Femur (tissue), 1 donor: ENCODE measurements around the gene XDH.

Experiments used
- DNase-seq: peaks from one replicate; pipeline ENCODE4 v3.0.0-alpha.2; 2017

The XDH gene

DNA sequence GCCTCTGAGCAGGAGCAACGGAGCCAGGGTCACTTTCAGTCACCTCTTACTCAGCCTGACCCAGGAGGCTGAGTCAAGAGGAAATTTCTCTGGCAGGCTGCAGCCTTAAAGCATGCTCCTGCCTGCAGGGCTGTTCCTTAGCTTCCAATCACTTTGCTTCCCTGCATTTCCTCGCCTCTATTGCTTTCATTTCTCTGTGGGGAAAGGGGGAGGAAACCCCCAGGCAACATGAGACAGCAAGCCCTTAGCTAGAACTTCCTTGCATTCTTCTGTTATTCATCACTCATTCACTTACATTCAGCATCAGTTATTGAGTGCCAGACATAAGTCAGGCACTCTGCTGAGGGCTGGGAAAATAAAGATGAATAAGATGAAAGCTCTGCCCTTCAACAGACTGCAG, 13.0 kb downstream of the XDH start:
- no peak for DNase-seq

DNA sequence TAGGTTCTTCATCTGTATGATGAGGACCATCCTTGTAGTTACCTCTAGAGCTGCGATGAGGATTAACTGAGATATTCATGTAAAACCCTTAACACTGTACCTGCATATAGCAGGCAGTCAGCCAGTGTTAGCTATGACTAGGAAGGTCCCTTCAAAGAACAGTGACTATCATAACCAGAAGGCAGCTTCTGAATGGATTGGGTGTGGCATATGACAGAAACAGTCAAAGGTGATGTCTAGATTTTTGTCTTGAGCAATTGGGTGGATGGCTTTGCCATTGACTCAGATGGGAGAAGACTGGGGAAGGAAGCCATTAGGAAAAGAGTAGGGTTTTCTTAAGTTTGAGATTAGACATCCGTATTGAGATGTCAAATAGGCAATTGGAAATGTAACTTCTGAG, 15.7 kb downstream of the XDH start:
- no peak for DNase-seq

DNA sequence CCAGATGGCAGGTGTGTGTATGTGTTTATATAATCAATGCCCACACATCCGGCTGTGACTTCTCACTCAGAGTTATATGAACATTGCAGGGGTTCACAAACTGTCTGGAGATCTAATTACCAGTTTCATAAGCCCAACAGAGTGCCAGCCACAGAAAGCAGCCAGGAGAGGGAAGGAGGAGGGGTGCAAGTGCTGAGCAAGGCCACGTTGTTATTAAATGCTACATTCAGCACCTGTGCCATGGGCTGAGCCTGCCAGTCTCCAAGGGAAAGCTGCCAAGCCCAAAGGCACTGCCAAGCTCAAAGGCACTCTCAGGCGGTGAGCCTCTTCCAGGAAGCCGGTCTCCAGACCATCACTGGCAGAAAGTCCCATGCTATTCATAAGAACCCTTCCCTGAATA, 17.4 kb downstream of the XDH start:
- peak; percentile 37 for DNase-seq

DNA sequence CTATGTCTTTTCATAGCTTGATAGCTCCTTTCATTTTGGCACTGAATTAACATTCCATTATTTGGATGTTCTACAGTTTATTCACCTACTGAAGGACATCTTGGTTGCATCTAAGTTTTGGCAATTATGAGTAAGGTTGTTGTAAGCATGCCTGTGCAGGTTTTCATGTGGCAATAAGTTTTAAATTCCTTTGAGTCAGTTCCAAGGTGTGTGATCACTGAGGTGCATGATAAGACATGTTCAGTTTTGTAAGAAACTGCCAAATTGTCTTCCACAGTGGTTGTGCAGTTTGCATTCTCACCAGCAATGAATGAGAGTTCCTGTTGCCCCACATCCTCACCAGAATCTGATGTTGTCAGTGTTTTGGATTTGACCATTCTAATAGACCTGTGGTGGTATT, 24.2 kb downstream of the XDH start:
- no peak for DNase-seq

DNA sequence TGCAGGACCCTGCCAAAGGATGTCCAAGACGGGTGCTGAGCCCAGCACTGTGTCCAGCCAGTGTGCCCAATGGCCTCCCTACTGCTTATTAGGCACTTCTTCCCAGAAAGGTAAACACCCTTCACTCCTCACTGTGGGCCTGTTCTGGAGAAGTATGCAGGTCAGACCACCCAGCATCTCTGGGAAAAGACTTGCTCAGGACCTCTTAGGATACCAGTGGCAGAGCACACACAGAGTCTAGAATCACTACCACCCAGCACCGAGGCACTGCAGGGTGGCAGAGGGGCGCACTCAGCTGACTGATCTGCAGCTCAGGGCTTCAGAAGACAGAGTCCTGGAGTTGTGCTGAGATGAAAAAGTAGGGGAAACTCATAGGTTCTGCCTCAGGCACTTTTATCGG, 25.8 kb downstream of the XDH start:
- DNase-seq: no peak

DNA sequence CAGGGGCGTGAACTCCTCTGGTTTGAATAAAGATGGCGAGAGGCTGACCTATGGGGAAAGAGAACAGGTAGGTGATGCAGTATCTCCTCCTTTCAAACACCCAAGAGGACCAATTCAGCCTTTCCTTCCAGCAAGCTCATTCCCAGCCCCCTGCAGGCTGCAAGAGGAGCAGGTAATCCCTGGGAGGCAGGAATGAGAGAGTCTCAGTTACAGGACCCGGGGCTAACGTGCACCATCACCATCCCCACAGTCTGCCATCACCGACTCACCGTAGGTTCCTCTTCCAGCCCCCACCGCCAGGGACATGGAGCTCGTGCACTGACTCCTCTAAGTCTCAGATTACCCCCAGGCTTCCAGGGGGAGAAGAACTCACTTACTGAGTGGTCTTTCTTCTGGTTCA, 26.7 kb downstream of the XDH start:
- DNase-seq: no peak

DNA sequence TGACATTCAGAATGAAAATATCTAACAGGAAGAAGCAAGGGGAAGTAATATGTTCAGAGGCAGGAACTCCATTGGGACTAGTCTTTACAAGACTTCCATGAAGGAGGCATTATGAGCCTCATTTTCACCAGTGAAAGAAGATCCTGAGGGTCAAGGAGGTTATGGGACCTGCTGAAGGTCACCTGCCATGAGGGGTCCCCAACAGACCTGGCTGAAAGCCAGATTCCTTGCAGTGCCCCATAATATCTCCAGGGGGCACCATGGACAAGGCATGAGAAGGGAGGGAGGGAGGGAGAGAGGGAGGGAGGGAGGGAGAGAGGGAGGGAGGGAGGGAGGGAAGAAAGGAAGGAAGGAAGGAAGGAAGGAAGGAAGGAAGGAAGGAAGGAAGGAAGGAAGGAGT, 27.9 kb downstream of the XDH start:
- no peak for DNase-seq

DNA sequence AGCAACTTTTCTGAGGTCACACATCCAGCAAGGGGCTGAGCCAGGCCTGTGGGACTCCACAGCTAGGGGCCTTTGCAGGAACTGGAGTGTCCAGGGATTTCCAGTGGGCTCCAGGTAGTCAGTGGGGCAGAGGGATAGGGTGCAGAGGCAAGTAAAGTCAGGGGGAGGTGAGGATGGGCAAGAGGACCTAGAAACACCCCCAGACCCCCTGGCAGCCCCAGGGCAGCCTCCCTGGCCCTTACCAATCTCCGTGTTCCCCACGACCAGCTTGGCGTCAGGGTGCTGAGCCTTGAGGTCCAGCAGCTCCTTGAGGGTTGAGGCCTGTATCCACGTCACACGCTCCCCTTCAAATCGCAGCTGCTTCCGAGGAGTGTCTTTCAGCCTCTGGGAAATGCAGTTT, 28.4 kb downstream of the XDH start:
- no peak for DNase-seq

DNA sequence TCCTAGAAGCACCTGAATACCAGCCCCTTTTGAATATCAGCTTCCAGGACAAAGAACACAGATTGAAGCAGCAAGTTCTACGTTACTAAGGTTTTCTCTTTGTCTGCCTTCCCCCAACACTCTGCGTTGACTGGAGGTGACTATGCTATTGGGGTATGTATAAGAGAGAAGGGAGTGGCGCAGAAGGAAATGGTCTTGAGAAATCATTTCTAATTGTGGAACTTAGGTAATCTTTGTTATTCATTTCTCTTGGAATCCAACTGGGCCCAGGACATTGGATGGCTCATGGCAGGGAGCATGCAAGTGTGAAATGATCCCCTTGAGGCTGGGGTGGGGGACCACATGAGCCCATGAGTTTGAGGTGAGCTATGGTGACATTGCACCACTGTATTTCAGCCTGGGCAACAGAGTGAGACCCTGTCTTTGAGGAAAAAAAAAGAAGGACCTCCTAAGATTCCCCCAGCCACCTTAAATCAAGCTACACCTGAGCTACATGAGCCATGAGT, 29.7 kb downstream of the XDH start:
- DNase-seq: no peak

DNA sequence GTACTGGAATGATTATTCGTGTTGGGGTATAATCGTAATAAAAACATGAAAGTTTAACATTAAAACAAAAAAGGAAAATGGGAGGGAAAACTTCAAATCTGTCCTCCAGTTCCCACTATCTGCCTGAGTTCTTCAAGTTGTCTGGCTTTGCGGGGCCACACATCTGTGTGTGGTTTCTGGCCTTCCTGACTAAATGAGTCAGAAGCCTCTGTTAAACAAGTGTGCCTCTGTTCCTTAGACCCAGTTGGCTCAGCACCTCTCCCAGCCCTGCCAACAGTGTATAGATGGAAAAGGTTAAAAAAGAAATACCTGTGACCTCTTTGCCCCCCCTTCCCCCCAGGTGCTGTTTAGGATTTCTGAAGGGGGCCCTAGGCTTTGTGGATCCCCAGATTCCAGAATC, 30.2 kb downstream of the XDH start:
- peak; percentile 35 for DNase-seq

DNA sequence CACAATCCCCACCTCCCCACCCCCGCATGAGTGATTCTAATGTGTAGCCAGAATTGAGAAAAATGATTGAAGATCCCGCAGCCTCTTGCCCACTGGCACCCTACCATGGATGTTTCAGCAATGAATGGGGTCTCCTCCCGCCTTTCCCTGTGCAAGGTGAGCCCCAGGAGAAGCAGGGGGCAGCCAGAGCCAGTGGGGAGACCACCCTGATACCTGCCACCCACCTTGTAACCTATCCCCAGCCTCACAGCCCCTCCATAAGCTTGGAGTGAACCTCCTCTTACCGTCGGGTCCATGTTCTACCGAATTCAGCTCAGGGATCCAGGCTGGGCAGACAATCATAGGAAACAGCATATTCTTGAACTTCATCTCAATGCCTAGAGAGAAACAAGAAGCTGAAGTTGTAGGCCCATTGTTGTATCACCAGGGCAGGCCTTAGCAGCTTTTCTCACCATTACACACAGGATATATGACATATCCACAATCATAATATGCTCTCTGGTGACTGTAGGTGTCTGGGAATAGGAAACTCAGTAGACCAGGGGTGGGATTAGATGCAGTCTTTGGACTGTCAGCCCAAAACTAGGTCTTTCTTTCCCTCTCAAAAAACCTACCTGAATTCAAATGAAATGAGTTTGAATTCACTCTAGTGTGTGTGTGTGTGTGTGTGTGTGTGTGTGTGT, 30.9 kb downstream of the XDH start:
- no peak for DNase-seq

DNA sequence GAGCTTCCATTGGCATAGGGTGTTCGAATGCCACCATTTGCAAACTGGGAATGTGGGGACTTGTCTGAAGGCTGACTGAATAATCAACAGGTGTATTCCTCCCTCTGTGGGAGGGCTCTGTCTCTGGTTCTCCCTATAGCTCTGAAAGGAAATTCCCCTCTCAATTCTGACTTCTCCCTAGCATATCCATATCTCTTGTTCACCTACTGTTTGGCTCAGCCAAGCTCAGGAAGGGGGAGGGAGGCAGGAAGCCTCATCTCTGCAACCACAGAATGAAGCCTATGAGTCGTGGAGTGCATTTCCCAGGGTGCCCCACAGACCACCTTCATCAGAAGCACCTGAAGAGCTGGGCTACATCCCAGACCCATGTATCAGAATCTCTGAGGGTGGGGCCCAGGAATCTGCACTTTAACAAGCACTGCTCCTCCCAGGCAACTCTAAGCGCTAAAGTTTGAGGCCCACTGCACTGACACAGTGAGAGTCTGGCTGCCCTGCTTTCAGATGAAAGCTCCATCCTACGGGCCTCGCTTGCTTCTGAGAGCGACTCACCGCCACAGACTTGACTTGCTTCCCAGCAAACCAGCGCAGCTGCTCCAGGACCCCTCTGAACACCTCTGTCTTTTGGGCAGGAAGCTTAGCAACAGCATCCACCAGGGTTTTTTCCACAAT, 32.0 kb downstream of the XDH start:
- no peak for DNase-seq

DNA sequence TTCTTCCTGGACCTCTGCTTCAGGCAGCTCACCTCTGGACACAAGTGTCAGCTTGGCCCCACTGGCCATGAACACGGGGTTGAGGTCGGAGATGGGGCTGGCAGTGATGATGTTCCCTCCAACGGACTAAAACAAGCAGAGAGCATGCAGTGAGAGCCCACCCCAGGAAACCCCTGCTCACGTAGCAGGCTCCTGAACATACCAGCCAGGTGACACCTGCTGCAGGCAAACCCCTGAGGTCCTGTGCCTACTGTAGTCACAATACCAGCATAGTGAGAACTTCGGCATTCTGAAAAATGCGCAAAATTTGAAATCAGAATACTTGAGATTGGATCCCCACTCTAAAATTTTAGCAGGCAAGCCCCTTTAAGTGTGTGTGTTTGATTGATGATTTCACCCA, 32.9 kb downstream of the XDH start:
- DNase-seq: no peak

DNA sequence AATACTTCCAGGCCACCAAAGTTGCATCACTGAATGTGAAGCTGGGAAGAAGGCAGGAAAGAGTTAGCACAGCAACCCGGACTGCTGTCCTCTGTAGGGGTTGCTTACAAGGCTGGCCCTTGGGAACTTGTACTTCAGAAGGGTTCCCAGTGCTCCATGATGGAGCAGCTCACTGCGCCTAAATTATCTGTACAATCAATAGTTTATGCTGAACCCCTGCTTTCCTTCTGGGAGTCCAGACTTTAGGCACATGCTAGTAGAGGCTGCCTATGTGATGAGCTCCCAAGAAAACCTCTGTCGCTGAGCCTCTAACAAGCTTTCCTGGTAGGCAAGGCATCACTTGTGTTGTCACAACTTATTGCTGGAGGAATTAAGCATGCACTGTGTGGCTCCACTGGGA, 34.3 kb downstream of the XDH start:
- no peak for DNase-seq

DNA sequence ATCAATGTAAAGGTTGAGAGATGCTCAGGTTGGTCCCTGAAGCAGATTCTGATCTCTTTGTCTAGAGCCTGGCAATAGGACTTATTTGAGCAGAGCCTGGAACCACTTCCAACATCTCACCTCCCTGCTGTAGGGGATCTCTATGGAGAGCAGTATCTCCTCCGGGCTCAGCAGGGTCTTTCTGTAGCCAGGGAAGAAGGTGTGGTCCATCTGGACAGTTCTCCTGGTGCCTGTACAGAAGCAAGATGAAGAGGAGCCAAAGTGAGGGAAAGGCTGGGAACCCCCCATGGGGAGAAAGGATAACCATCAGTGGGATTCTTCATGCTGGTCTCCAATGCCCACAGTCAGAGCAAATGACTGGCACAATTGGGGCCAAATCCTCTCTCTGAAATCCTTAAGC, 34.8 kb downstream of the XDH start:
- DNase-seq: no peak

DNA sequence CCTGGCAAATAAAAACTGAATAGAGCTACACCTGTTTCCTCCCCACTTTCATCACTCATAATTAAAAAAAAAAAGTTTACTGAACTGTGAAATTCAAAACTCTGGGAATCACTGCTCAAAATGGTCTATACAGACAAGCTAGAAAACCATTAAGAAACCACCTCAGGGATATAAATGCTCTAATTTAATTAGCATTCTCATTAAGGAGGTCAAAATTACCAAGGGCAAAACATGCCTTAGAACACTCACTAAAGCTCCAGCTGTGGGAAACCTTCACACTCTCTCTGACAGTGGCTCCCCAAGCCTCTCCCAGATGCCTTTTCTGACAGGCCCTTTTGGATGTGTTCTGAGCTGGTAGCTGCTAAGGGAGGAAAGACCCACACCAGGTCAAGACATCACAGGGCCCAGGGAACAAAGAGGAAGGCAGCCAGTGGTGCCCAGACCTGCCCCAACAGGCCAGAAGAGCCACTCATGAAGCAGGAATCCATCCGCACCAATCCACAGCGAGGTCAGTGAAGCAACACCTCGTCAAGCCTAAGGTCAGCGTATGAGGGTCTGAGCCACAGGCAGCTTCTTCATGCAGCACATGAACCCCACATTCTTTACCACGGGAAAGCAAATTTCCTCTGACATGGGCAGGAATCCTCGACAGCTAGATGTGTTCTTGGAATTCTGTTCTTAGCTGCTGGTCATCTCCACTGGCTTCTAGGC, 35.6 kb downstream of the XDH start:
- DNase-seq: no peak

DNA sequence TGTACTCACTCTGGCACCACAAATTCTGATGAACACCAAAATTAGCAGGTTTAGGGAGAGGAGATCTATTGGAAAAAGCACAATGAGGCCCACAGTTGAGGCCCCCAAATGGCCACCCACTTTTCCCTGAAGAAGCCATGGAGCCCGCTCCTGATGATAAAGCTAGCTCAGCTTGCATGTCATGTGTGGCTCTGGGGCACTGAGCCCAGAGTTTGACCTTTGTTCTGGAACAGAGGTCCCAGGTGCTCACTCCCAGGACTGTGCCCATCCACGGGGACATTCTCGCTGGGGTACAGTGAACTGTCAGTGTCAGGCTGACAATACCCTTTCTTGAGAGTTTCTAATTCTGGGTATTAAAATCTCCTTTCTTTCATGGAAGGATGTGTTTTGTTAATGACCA, 36.2 kb downstream of the XDH start:
- no peak for DNase-seq

DNA sequence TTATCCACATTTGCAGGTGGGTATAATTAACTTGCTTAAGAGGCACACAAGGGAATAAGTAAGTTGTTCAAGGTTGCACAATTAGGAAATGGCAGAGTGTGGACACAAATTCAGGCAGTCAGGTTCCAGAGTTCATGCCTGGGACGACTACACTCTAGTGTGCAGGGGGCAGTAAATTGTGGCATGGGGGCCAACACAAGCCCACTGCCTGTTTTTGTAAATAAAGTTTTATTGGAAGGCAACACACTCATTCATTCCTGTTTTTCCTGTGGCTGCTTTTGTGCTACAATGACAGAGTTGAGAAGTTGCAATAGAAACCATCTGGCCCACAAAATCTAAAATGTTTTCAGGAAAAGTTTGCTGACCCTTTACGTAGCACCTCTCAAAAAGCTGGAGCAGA, 41.4 kb downstream of the XDH start:
- DNase-seq: no peak

DNA sequence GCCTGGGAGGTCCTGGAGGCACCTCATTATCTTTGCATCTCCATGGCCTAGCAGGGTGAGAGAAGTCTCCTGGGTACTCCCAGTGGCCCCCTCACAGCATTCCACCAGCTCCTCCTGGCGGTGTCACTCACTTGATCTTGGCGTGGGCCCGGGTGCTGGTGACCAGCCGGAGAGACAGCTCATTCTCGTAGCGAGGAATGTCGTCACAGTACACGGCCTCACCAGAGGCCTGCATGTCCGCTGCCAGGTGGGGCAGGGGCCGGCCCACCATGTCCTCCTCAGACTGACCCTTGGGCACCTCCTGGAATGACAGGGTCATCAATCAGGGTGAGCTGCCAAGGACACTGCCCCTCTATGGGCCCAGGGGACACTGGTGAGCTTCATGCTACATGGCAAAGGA, 42.4 kb downstream of the XDH start:
- no peak for DNase-seq

DNA sequence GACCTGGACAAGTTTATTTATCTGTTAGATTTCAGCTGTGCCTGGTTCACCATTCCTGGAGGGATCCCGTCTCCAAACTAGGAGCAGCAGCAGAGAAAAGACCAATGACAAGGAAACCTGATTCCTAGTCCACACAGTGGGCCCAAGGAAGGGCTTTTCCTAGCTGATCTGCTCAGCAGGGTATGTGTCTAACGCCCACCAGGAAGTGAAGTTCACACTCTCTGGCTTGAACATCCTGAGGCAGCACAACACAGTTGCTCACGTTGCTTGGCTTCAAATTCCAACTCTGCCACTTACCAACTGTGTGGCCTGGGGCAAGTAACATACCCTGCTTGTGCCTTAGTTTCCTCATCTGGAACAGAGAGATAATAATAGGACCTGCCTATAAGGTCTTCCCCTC, 42.9 kb downstream of the XDH start:
- DNase-seq: no peak

DNA sequence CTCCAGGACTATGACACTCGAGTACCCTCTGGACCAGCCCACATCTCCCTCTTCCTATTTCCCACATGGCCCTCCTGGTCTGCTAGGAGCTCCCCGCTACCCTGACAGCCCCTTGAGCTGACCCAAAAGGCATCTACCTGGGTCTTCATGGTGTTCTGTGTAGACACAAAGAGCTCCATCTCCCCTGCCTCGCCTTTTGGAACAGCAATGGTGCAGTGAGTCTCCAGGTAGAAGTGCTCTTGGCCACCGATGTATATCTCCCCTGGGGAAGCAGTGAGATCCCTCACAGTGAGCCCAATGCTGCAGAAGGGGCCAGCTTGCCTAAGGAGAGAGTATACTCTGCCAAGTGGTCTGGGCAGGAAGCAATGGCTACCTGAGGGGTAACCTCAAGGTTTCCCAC, 47.8 kb downstream of the XDH start:
- no peak for DNase-seq

DNA sequence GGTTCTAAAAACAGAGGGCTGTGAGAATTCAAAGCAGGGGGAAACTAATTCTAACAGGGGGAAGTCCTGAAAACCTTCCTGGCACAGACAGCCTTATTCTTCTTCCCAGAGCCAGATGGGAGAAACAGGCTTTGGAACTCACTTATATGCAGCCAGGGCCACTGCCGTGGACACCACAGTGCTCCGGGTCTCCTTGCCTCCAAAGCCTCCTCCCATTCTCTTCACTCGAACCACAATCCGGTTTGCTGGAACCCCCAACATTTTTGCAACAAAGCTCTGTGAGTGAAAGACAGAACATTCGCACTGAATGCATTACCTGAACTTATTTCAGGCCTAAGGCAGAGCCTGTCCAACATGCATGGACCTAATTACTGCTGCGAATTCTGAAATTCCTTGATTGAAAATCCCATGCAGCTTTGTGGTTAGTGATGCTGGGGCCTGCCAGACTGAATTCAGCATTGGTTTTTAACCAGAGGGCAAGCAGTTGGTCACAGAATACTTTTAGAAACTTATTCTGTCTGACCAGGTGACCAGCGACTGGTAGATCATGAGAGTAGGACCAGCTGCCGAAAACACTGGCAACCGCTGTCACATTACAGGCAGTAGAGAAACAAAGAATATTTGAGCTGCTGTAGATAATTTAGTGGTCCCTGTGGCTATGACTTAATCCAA, 48.6 kb downstream of the XDH start:
- no peak for DNase-seq

DNA sequence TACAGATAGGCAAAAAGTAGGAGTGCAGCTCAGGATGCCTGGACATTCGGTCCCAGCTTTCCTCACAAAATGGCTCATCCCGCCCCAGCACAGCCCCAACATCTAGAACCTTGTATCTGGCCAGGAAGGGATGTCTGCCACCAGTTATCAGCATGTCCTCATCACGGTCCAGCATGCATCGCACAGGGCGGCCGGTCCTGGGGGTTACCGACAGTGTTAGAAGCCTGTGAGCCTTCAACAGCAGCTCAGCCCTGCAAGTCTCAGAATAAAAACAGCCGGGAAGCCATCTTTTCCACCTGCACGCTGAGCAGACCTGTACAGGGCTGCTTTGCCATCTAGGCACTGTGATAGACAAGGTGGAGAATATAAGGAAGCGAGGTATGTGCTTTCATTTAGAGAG, 49.2 kb downstream of the XDH start:
- no peak for DNase-seq
